ELF-1 (cell line): ENCODE measurements around the gene ERI3.
A peak's percentile ranks its signal among the peaks of the same experiment; 100 is the strongest.

Source experiments
- DNase-seq: peaks from one replicate; pipeline ENCODE4 v3.0.0-alpha.2; 2016; ENCODE audit warnings: low read depth, low spot score

The ERI3 gene

DNA sequence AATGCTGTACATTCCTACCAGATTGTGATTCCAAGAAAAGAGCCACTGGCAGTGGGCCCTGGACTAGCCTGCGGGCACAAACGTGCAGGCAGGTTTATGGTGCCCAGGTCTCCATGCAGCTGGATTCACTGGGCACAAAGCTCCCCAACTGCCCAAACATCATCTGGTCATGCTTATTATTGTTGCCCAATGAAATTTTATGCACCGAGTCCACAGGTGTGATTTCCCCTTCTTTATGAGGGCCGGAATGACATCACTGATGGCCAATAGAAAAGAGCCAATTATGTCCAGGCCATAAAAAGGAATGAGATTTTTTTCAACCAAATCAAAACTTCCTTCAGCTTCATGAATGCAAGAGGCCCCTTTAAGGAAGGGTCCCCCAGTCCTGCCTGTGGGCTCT lies 66.2 kb downstream of the ERI3 start:
- DNase-seq: no peak

DNA sequence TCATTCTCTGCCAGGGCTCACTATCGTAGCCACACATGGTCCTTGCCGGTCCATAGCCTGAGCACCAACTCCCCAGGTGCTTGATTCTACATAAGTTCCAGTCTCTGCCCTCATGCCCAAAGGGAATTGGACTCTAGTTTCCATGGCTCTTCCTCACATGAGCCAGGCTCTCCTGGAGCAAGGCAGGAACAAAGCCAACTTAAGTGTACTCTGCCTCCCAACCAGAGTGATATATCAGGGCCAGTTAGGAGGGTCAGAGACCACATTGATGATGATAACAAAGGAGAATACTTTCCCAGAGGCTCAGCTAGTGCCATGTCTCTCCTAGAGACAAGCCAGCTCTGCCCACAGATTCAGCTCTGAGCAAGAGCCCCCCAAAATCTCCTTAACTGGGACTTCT lies 70.9 kb downstream of the ERI3 start:
- DNase-seq: no peak

DNA sequence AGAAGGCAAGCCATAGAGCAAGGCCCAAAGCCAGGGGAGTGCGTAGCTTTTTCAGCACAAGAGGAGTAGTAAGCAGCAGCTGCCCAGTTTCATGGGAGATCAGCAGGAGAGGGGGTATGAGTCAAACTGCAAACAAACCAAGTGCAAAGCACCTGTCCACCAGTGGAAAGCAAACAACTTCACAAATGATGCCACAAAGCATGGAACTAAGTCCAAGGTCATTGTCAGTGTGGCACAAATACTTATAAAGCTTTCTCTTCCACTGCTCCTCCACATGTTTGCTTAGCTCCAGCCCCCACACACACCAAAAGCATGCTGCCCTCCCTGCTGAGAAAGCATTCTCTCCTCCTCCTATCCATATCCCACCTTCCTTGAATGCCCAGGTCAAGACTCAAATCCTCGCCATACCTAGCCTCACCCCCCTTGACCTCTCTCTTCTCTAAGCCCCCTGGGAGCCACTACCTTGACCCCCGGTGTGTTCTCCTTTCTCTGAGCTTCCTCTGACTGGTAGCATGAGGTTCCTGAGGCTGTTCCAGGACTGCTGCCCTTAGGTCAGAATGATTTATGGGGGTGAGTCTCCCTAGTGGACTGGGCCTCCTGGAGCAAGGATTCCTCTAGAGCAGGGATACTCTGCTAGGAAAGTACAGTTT lies 71.4 kb downstream of the ERI3 start:
- no peak for DNase-seq

DNA sequence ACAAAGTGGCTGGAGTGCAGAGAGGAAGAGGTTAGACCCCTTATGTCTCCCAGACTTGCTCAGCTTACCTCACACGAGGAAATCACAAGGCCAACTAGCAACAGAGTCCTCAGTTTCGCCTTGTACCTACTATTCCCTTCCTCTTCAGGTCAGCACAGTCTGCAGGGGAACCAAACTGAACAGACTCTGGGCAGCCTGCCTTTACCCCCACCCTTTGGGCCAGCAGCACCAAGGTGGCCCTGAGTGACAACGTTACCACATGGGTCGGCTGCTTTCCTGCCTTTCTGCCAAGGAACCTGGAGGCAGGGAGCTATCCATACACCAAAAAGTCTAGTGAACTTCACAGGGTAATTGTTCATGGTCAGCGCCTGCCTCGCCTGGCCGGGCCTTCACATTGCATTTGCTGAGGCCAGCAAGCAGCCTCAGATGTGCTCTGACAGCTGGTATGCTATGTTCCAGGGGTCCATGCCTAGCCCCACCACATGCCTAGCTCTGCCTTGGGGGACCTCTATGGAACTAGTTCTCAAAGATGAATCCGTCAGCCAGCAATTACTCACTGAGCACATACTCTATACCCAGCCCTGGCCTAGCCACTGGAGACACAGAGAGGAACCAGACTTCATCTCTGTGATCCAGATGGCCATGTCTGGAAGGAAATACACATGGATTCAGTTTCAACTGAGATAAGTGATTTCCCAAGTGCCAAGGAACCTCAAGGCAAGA lies 72.2 kb downstream of the ERI3 start:
- no peak for DNase-seq

DNA sequence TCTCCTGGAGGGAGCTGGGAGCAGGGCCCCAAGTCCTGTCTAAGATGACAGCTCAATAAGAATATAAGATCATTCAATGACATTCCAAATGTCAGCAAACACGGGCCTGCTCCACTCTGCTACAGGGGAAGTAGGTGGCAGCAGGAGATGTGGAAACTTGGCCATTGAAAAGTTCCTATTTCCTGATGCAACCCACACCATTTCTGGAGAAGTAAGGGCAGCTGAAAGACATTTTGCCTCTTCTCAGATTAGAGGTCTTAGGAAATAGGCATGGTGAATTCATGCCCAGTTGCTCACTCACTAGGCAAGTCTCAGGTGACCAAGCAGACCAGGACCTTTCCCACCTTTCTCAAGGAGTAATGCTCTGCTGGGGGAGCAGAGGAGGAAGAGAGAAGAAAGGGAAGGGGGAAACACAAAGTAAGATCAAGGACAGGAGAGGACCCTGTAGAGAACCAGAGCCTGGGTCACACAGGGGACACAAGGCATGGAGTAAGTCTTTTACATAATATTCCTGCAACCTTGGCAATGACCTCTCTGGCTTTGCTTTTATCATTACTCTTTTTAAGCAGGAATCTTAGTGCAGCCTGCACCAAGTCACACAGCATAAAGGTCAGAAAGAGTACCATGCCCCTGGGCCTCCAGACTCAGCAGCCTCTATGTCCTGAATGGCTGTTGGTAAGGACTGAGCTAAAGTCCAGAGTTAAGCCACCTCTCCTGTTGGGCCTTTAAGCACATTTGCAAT lies 72.9 kb downstream of the ERI3 start:
- no peak for DNase-seq

DNA sequence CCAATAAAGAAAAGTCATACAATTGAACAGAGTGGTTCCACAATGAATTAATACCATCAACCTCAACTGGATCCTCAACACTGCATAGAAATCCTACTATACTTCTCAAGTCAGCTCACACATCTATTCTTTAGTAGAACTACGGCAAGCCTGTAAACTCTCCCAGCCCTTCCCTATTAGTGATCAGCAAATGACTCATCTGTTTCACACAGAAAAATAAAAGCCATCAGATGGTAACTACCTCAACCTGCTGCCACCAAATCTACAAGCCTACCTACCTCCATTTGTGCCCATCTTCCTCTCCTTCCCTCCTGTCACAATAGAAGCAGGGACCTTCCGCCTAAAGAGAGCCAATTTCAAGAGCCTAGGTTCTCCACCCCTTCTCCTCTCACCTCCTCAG lies 78.2 kb downstream of the ERI3 start:
- no peak for DNase-seq

DNA sequence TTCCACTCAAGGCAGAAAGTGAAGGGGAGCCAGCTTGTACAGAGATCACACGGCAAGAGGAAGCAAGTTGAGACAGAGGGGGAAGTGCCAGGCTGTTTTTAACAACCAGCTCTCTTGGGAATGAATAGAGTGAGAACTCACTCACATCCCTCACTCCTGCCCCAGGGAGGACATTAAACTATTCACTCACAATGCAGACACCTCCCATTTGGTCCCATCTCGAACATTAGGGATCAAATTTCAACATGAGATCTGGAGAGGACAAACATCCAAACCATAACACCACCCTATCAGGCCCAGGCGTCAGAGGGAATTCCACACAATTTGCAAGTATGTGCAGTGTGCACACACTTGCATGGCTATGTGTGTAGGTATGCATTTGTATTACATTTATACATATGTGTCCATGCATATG lies 79.1 kb downstream of the ERI3 start:
- DNase-seq: peak; percentile 20

DNA sequence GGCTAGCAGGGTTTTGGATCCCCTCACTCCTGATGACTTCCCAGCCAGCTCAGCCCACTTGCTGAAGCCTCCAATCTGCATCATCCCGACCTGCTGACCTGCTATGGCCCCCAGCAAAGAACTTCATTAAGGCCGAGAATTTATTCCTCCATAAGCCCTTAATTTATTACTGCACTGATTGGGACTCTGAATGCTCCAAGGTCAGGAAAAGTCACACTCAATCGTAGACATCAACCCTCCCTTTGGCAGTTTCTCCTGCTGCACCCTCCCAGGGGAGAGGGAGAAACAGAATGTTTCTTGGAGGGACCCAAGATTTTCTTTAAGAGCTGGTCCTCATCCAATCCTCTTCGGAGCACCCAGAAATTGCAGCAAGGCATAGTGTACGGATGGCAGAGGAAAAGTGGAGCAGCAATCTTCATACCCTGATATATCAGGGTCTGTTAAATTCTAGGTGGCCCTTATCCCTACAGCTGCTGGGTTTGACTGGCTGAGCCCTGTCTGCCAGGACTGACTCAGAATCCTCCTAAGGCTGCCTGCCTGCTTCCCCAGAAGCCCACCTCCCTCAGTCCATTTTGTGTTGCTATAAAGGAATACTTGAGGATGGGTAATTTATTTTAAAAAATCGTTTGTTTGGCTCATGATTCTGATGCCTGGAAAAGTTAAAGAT lies 79.6 kb downstream of the ERI3 start:
- no peak for DNase-seq

DNA sequence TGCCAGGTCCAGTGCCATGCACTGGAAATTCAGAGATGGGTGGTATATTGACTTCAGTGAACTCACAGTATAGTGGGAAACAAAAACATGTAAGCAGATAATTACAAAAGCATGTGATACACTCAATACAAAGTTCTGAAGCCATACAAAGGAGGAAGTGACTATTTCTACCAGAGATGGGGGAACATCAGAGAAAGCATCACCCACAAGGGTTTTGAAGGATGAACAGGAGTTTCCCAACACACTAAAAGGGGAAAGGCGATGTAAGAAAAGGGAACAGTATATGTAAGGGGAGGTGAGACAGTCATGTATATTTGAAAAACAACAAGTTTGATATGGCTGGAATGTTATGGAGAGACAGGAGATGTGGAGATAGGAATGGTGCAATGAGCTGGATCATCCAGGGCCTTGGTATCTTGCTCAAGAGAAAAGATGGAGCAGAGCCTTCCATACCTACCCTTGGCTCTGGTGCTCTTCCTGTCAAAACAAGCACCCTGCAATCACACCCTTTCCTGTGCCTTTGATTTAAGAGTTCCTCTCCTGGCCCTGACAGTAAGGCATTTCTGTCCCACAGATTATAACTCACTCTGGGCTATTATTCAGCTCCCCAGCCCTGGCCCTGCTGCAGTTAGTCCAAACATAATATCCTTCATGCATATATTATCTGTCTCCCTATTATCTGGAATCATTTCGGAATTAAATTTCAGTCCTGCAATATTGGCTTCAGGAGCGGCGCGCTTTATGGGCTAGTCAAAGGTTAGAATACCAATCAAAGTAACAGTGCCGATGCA lies 81.3 kb downstream of the ERI3 start:
- DNase-seq: no peak

DNA sequence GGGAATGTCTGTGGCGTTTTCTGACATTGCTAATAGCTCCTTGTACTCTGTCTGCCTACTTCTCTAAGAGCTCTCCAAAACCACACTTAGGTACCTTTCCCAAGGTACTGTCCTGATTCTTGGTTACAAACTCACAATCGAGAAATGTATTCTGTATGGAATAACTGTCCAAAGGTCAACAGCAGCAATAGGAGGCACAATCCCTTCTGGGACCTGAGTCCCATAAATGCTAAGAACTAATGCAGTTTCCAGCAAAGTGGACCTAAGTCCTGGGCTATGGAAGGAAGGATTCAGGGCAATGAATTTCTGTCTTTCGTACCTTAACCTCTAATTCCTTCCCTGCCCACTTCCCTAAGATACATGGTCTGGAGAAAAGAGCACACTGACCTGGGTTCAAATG lies 82.1 kb downstream of the ERI3 start:
- no peak for DNase-seq

DNA sequence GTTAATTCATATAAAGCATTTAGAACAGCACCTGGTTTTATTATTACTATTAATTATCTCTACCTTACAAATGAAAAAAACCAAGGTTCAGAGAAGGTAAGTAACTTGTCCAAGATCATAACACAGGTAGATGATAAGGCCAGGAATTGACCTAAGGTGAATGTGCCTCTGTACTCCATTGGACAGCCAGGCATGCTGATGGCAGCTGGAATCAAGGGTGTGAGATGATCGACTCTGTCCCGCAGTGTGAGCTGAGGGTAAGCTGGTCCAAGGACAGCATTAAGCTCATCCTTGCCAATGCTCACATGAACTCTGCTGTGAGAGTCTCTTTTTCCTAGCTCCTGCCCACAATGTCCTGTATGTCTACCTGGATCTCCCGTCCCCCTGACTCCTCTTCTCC lies 83.4 kb downstream of the ERI3 start:
- no peak for DNase-seq

DNA sequence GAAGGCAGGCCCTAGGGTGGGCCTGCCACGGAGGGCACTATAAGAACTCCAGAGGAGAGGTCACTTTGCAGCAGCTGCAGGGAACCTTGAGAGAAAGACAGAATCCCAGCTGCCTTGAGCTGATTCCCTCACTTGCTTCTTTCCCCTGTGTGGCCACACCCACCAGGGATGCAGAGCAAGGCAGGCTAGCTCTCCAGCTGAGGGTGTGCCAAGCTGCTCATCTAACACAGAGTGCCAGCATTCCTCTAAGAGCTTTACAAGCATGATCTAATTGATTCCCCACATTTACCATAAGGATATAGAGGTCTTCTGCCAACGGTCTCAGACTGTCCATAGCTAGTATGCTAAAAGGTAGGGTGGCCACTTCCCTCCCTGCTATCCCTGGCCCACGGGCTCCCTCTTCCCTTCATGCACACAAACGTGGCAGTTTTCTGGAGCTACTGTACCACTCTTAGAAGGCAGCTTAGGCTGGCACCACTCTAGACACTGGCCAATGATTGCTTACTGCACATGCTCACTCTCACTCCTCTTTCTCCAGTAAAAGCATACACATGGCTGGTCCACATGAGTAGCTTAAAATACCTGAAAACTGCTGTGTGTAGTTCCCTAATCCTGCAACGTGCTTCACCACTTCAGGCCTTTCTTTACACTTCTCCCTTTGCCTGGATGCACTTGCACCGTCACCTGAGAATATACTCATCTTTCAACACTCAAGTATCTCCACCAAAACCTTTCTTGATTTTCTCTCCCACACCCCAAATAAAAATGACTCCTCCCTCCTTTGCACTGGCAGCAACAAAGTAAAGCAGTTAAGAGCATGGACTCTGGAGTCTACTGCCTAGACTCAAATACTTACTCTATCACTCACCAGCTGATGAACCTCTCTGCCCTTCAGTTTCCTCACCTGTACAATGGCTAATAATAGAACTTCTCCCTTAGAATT lies 84.1 kb downstream of the ERI3 start:
- DNase-seq: no peak

DNA sequence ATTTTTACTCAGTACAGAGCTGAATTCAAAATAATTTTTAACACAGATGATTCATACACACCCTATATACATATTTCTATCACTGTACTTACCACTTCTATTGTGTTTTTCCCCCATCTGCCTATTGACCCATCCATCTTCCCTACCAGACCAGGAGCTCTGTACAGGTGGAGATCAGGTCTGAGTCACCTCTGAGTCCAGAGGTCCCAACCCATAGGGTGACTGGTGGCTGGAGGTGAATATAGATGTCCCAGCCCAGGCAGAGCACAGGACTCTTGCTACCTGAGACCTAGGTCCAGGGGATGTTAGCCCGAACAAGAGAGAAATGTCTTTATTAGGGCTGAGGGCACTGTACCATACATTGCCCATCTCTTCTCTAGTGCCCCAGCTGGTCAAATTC lies 87.0 kb downstream of the ERI3 start:
- no peak for DNase-seq

DNA sequence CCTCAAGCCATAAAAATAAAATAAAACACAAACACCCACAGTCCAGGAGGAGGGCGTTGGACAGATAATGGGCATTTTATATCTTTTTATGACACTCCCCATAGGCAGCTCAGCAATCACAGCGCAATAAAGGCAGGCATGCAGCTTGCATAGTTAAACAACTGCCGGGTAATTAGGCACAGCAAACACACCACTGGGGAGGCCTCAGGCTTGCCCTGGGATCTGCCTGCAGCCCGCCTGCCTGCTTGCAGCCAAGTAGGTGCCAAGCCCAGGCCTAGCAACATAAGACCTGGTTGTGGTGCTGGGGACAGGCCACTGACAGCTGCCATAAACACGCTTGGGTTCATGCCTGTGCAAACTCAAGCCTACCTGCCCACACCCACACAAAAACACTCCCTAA lies 87.6 kb downstream of the ERI3 start:
- peak; percentile 34 for DNase-seq

DNA sequence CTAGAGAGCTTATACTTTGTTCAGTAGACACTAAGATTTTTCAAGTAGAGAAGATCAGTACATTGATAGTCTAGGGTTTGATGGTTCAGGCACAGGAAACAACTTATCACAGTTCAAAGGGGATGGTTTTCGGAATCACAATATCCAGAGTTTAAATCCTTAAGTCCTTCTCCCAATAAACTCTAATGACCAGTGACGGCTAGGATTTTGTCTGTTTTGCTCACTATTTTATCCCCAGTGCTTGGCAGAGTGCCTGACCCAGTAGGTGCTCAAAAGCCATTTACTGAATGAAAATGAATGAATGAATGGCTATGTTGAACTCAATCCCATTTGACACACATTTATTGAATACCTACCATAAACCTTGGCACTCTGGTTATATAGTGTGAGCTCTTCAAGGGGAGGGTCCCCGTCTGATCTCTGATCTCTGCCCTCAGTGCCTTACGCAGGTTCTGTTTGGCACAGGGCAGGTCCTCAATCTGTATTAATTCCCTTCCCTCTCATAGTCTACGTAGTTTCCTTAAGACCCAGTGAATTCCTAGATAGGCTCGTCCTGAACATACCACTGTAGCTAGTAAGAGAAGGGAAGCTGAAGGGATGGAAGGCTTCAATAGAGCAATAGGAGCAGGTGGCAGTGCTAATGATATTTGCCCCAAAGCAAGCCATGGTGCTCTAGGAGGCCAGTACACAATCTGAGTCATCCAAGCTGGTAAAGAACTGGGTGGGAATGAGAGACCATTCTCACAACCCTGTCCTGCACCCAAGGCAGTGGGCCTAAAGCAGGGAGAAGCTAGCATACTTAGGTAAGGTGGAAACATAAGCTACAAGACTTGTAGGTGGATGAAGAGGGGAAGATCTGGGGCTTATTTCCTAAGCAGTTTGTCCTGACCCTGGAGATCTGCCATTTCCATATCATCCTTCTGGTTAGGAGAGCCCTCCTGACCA lies 88.4 kb downstream of the ERI3 start:
- no peak for DNase-seq

DNA sequence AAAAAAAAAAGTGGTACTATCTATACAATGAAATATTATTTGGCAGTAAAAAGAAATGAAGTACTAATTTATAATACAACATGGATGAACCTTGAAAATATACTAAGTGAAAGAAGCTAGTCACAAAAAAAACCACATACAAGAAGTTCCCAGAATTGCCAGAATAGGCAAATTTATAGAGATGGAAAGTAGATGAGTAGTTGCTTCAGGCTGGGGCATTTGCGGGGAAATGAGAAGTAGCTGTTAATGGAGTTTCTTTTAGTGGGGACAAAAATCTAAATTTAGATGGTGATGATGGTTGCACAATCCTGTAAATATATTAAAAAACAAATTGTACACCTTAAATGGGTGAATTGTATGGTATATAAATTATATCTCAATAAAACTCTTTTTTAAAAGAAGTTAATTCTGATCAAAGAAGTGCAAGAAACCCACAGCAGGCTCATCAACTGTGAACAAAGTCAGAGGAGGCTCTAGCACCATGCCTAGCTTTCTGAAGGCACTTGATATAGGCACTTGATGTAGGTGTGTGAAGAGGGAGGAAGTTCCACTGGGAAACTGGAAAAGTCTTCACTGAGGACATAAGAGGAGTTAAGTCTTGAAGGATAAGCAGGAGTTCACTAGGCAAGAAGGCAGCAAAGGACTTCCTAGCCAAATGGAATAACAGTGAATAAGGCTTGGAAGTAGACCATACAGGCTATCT lies 89.2 kb downstream of the ERI3 start:
- no peak for DNase-seq

DNA sequence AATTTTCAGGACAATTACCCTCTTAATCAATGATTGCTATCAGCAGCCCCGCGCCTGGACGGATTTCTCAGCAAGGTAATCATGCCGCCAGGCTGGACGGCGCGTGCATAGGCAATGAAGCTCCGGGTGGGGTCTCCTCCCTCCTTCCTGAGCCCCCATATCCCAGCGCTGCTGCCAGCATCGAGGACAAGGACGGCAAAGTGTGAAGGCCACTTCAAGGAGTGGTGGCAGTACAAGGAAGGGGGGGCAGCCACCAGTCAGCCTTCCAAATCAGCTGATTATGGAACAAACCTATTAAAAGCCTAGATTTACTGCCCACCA lies 90.6 kb downstream of the ERI3 start:
- no peak for DNase-seq

DNA sequence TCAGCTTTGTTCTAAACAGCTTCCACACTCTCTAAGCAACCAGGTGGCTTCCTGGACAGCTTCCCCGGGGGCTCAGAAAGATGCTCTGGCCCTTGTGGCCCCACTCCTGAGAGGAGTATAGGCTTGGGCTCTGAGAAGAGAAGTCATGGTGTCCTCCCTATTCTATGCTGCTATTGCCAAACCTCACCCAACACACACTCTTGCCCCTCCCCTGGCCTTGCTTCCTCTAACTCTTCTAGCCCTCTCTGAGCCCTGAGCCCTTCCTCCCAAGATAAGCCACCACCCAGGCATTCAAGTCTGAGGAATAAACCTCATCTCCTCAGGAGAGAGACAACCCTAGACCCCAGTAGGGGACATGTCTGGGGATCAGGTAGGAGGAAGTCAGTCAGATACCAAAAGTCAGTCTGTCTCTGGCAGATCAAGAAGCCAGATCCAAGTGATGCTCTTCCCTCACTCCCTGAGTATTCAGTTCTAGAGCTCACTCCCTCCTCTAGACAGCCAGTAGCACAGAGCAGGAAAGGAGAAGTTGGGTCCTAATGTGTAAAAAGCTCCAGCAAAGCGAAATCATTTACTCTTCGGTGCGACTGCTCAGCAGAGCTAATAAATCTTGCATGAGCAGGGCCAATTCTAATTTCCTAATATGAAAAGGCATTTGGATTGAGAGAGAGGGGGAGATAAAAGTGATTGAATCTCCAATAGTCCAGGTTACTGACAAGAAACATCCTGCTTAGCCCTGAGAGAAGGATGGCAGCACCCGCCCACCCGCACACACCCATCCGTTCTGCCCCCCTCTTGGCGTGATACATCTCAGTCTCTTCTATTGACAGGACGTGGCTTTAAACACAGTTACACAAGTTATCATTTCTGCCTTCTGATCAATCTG lies 91.2 kb downstream of the ERI3 start:
- no peak for DNase-seq
